Measurements from ENCODE around the gene SLC35E3.
"Not testable (repeated sequence)": the region's sequence is repeated elsewhere in the genome, so short reads cannot be mapped to it uniquely, and the experiment has no call there.

- TF ChIP-seq CTCF, EP300, POLR2AphosphoS5 (IDR thresholded peaks at IDR 0.05): not testable (repeated sequence)
Observed at GRCh38 chr12:68802372-68802745, 56.4 kb downstream of the SLC35E3 start.

Measured in esophagus muscularis mucosa (tissue), 4 donors.